HepG2 (cell line): ENCODE results near the gene CTSW. TPM values are rescaled to one million over a fixed set of nuclear protein-coding genes. Genes with fewer than 3 reads are reported as not detected.

Source experiments
- ARHGAP35 ChIP-seq: sonication (generic); formaldehyde crosslinking; IDR thresholded peaks from 2 replicates; pipeline ENCODE4 v1.9.0; 2022; ENCODE audit warnings: mild to moderate bottlenecking, inconsistent platforms, moderate library complexity, missing genetic modification reagents, borderline replicate concordance
- FOXK2 ChIP-seq: fragments of 450-650 bp; IDR thresholded peaks from 2 replicates; pipeline ENCODE4 v1.6.1; 2016
- IRF1 ChIP-seq: sonication (generic); formaldehyde crosslinking; IDR thresholded peaks from 2 replicates; pipeline ENCODE4 v1.4.0; 2020; ENCODE audit warnings: low read depth, mild to moderate bottlenecking, missing genetic modification reagents
- JUNB ChIP-seq: sonication (generic); formaldehyde crosslinking; IDR thresholded peaks from 2 replicates; pipeline ENCODE4 v1.8.0; 2022; ENCODE audit warnings: missing genetic modification reagents, mild to moderate bottlenecking, borderline replicate concordance
- MATR3 ChIP-seq: sonication (generic); formaldehyde crosslinking; IDR thresholded peaks from 2 replicates; pipeline ENCODE4 v1.4.0; 2020; ENCODE audit warnings: missing genetic modification reagents
- NCOA2 ChIP-seq: sonication (generic); formaldehyde crosslinking; IDR thresholded peaks from 2 replicates; pipeline ENCODE4 v1.8.0; 2022; ENCODE audit warnings: inconsistent platforms
- PLSCR1 ChIP-seq: sonication (generic); formaldehyde crosslinking; IDR thresholded peaks from 2 replicates; pipeline ENCODE4 v1.5.0; 2020; ENCODE audit warnings: missing genetic modification reagents, mild to moderate bottlenecking, borderline replicate concordance
- SKIL ChIP-seq: sonication (generic); formaldehyde crosslinking; IDR thresholded peaks from 2 replicates; pipeline ENCODE4 v1.8.0; 2022; ENCODE audit warnings: missing genetic modification reagents, mild to moderate bottlenecking, moderate library complexity, borderline replicate concordance
- STAT6 ChIP-seq: sonication (generic); formaldehyde crosslinking; IDR thresholded peaks from 2 replicates; pipeline ENCODE4 v1.4.0; 2020; ENCODE audit warnings: missing genetic modification reagents, mild to moderate bottlenecking, borderline replicate concordance
- TBX3 ChIP-seq: fragments of 450-650 bp; IDR thresholded peaks from 2 replicates; pipeline ENCODE4 v1.6.1; 2017; ENCODE audit warnings: antibody characterized with exemption, mild to moderate bottlenecking, inconsistent platforms, borderline replicate concordance
- ZFX ChIP-seq: sonication (generic); formaldehyde crosslinking; IDR thresholded peaks from 2 replicates; pipeline ENCODE4 v1.4.0; 2020; ENCODE audit warnings: mild to moderate bottlenecking, low read depth, missing genetic modification reagents, moderate library complexity
- ZIK1 ChIP-seq: sonication (generic); formaldehyde crosslinking; IDR thresholded peaks from 2 replicates; pipeline ENCODE4 v1.5.0; 2020; ENCODE audit warnings: mild to moderate bottlenecking, low read depth, missing genetic modification reagents, borderline replicate concordance
- ZMYM4 ChIP-seq: sonication (generic); formaldehyde crosslinking; IDR thresholded peaks from 2 replicates; pipeline ENCODE4 v1.8.1; 2023; ENCODE audit warnings: mild to moderate bottlenecking, missing genetic modification reagents
- ZNF160 ChIP-seq: sonication (generic); formaldehyde crosslinking; IDR thresholded peaks from 2 replicates; pipeline ENCODE4 v1.8.0; 2022; ENCODE audit warnings: mild to moderate bottlenecking, inconsistent platforms, missing genetic modification reagents
- ZNF205 ChIP-seq: IDR thresholded peaks from 2 replicates; pipeline ENCODE4 v1.6.1; 2018; ENCODE audit warnings: missing biosample characterization, missing genetic modification reagents
- ZNF331 ChIP-seq: sonication (generic); formaldehyde crosslinking; IDR thresholded peaks from 2 replicates; pipeline ENCODE4 v1.4.0; 2020; ENCODE audit warnings: missing genetic modification reagents
- ZNF512B ChIP-seq: sonication (generic); formaldehyde crosslinking; IDR thresholded peaks from 2 replicates; pipeline ENCODE4 v1.5.1; 2020; ENCODE audit warnings: missing genetic modification reagents, mild to moderate bottlenecking, borderline replicate concordance
- ZNF839 ChIP-seq: sonication (generic); formaldehyde crosslinking; IDR thresholded peaks from 2 replicates; pipeline ENCODE4 v1.4.0; 2020; ENCODE audit warnings: missing genetic modification reagents, mild to moderate bottlenecking, borderline replicate concordance
- polyA plus RNA-seq, 8 experiments: library from polyadenylated mRNA; depleted of rRNA in 3 of 8; stranded (reverse) in 7 of 8; unstranded in 1 of 8; fragments of >200 nt; fragmentation: Illumina TruSeq in 4 of 8; extraction: Trizol in 4 of 8; gene quantifications; 2 replicates each; pipeline versions ENCODE4 v1.2.1 to v1.2.3, GENCODE V29; 2011 to 2016; ENCODE audit warnings: low read depth in 4 of 8, missing spikeins in 1 of 8, mixed read lengths in 1 of 8; ENCODE audit not compliant: insufficient read depth in 1 of 8
- total RNA-seq, 5 experiments: library from RNA; depleted of rRNA; stranded (reverse); fragments of >200 nt; fragmentation: Illumina TruSeq; extraction: Trizol; gene quantifications; 2 replicates each; pipeline ENCODE4 v1.2.3, GENCODE V29; 2016; ENCODE audit warnings: low read depth in 1 of 5

The CTSW gene
- total and polyA plus RNA-seq, 2 of the 13 experiments (the other 11 are each of a cell fraction or from before 2014, with no cell fraction given) = 0.09 TPM; not detected in 1

GRCh38 chr11:65899356-65900124 lies 19.9 kb downstream of the CTSW start (continued):
- TF ChIP-seq IRF1 (no peak), SKIL (CRISPR knock-in tag) (peak; percentile 62; the same call in 1 of the 2 replicates), JUNB (CRISPR knock-in tag) (0 out of 2 replicates have a peak, but pooled peaks have one; percentile 10), ZNF839 (CRISPR knock-in tag) (no peak), STAT6 (CRISPR knock-in tag) (no peak), ZNF160 (CRISPR knock-in tag) (no peak), MATR3 (CRISPR knock-in tag) (no peak), ARHGAP35 (CRISPR knock-in tag) (peak; percentile 93; the same call in 1 of the 2 replicates), PLSCR1 (0 out of 2 replicates have a peak, but pooled peaks have one; percentile 33), ZNF205 (0 out of 2 replicates have a peak, but pooled peaks have one; percentile 15), ZNF512B (no peak), ZFX (CRISPR knock-in tag) (peak; percentile 70), ZNF331 (CRISPR knock-in tag) (peak; percentile 43; the same call in 1 of the 2 replicates), NCOA2 (CRISPR knock-in tag) (peak; percentile 21; the same call in 1 of the 2 replicates), TBX3 (no peak), FOXK2 (no peak), ZMYM4 (peak; percentile 39; the same call in 1 of the 2 replicates), ZIK1 (CRISPR knock-in tag) (peak; percentile 57; the same call in 1 of the 2 replicates)
